ENCODE data around the gene DAAM2.

GRCh38 chr6:39951191-39951590 lies 159.0 kb downstream of the DAAM2 start:
- TF ChIP-seq, protein P1, sequence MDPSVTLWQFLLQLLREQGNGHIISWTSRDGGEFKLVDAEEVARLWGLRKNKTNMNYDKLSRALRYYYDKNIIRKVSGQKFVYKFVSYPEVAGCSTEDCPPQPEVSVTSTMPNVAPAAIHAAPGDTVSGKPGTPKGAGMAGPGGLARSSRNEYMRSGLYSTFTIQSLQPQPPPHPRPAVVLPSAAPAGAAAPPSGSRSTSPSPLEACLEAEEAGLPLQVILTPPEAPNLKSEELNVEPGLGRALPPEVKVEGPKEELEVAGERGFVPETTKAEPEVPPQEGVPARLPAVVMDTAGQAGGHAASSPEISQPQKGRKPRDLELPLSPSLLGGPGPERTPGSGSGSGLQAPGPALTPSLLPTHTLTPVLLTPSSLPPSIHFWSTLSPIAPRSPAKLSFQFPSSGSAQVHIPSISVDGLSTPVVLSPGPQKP (IDR thresholded peaks at IDR 0.05; ENCODE audit: low read depth, low read length) = no peak
- no peak for TF ChIP-seq RFX5 (IDR thresholded peaks at IDR 0.05)
- TF ChIP-seq, protein P2, sequence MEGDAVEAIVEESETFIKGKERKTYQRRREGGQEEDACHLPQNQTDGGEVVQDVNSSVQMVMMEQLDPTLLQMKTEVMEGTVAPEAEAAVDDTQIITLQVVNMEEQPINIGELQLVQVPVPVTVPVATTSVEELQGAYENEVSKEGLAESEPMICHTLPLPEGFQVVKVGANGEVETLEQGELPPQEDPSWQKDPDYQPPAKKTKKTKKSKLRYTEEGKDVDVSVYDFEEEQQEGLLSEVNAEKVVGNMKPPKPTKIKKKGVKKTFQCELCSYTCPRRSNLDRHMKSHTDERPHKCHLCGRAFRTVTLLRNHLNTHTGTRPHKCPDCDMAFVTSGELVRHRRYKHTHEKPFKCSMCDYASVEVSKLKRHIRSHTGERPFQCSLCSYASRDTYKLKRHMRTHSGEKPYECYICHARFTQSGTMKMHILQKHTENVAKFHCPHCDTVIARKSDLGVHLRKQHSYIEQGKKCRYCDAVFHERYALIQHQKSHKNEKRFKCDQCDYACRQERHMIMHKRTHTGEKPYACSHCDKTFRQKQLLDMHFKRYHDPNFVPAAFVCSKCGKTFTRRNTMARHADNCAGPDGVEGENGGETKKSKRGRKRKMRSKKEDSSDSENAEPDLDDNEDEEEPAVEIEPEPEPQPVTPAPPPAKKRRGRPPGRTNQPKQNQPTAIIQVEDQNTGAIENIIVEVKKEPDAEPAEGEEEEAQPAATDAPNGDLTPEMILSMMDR (IDR thresholded peaks at IDR 0.05) = no peak
- no peak for TF ChIP-seq CBX8 (IDR thresholded peaks at IDR 0.05)
- TF ChIP-seq BHLHE40 (IDR thresholded peaks at IDR 0.05; ENCODE audit: low read depth, low read length) = no peak
- no peak for TF ChIP-seq CEBPB (IDR thresholded peaks at IDR 0.05)
- TF ChIP-seq SMC3 (IDR thresholded peaks at IDR 0.05) = no peak
- TF ChIP-seq NFE2L2 (conservative IDR thresholded peaks at IDR 0.05; ENCODE audit: low read length) = no peak
- no peak for TF ChIP-seq POLR2A (IDR thresholded peaks at IDR 0.05; ENCODE audit: low read length)
- TF ChIP-seq REST (IDR thresholded peaks at IDR 0.05) = no peak
- TF ChIP-seq PBX3 (IDR thresholded peaks at IDR 0.05) = no peak
